Measurements from ENCODE around the gene NTHL1. TPM values are rescaled to one million over a fixed set of nuclear protein-coding genes. Genes with fewer than 3 reads are reported as not detected.

The NTHL1 gene
- total RNA-seq, 4 donors from 2014 or later: 18.8 to 58.4 (median 27.6) TPM

GRCh38 chr16:2008631-2009163 lies 38.9 kb downstream of the NTHL1 start:
- Histone ChIP-seq H3K27ac (peak overlapping the region; percentile 69 to 84), H3K27me3 (no peaks in the 10 kb centered on the region), H3K4me3 (peak overlapping the region; percentile 60 to 73), H3K4me1 (peaks cover 0 to 30% of the 10 kb centered on the region in 2 donors), H3K36me3 (no peaks in the 10 kb centered on the region), H3K9me3 (no peaks in the 10 kb centered on the region)
- no peak for TF ChIP-seq CTCF (IDR thresholded peaks at IDR 0.05)
- TF ChIP-seq POLR2A (IDR thresholded peaks at IDR 0.05): no peak
- no peak for DNase-seq
- intact Hi-C loops (cut with DNase I; ENCODE audit: low total_unique reads): no loop called here

DNA sequence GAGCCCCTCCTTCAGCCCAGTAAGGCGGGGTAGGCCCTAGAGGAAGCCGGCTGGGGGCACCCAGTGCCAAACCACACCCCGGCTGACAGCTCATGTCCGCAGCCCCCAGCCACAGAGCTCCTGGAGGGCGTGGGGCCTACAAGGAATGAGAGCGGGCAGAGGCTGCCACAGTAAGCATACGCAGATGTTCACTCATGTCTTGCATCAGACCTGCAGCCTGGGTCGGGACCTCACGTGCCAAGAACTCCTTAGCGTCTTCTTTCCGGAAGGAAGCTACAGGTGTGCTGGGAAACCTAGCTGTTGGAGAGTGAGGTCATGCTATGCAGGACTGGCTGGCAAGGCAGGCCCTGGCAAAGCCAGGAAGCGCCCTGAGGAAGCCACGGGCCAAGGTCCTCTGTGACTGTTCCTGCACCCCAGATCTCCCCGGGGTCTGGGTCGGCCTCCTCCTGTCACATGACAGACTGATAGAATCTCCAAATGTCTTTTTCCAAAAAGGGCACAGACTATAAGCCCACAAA lies 39.6 kb downstream of the NTHL1 start:
- intact Hi-C loops (cut with DNase I; ENCODE audit: low total_unique reads): no loop called here
- Histone ChIP-seq H3K9me3 (no peaks in the 10 kb centered on the region), H3K36me3 (no peaks in the 10 kb centered on the region), H3K4me1 (peaks cover 0 to 30% of the 10 kb centered on the region in 2 donors), H3K4me3 (no peak overlapping the region), H3K27me3 (no peaks in the 10 kb centered on the region), H3K27ac (peak overlapping the region in 1 of 2 donors; percentile 69)
- no peak for DNase-seq
- no peak for TF ChIP-seq CTCF (IDR thresholded peaks at IDR 0.05)
- TF ChIP-seq POLR2A (IDR thresholded peaks at IDR 0.05): no peak

GRCh38 chr16:2007081-2007836 lies 40.4 kb downstream of the NTHL1 start:
- TF ChIP-seq POLR2A (IDR thresholded peaks at IDR 0.05) (no peak), CTCF (IDR thresholded peaks at IDR 0.05) (no peak)
- intact Hi-C loops (cut with DNase I; ENCODE audit: low total_unique reads): no loop called here
- Histone ChIP-seq H3K9me3 (no peaks in the 10 kb centered on the region), H3K27me3 (no peaks in the 10 kb centered on the region), H3K36me3 (no peaks in the 10 kb centered on the region), H3K4me1 (peaks cover 0 to 30% of the 10 kb centered on the region in 2 donors), H3K4me3 (no peak overlapping the region), H3K27ac (no peak overlapping the region)
- DNase-seq: no peak

DNA sequence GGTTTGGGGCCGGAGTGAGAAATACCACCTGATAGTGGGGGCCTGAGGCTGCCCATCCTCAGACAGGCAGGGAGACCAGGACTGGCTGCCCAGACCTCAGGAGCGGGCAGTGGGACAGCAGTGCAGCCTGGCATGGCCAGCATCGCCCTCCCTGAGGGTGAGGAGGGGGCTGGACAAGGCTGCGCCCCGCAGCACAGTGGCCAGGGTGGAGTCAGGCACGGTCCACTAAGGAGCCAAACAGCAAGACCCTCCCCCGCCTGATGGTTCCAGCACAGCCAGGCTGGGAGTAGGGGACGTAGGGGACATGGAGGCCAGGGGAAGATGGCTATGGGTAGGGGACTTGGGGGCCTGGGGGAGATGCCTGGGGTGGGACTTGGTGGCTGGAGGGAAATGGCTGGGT lies 41.3 kb downstream of the NTHL1 start:
- DNase-seq: no peak
- no peaks in the 10 kb centered on the region for H3K9me3 ChIP-seq
- TF ChIP-seq POLR2A (IDR thresholded peaks at IDR 0.05): no peak
- no peak for TF ChIP-seq CTCF (IDR thresholded peaks at IDR 0.05)

GRCh38 chr16:2005646-2006045 lies 42.0 kb downstream of the NTHL1 start:
- intact Hi-C loops (cut with DNase I; ENCODE audit: low total_unique reads): no loop called here
- no peak for TF ChIP-seq CTCF (IDR thresholded peaks at IDR 0.05)
- no peak for TF ChIP-seq POLR2A (IDR thresholded peaks at IDR 0.05)
- Histone ChIP-seq H3K36me3 (no peaks in the 10 kb centered on the region), H3K9me3 (no peaks in the 10 kb centered on the region), H3K4me3 (no peak overlapping the region), H3K4me1 (peaks cover 0 to 30% of the 10 kb centered on the region in 2 donors), H3K27ac (no peak overlapping the region), H3K27me3 (no peaks in the 10 kb centered on the region)
- DNase-seq: no peak

More for the DNA sequence above, 41.3 kb downstream of the NTHL1 start:
- Histone ChIP-seq H3K4me3 (no peak overlapping the region), H3K27ac (no peak overlapping the region), H3K36me3 (no peaks in the 10 kb centered on the region), H3K4me1 (peaks cover 0 to 30% of the 10 kb centered on the region in 2 donors), H3K27me3 (no peaks in the 10 kb centered on the region)
- intact Hi-C loops (cut with DNase I; ENCODE audit: low total_unique reads): no loop called here
